RWPE2 (cell line): ENCODE measurements around the gene POC1B.

Experiments used
- ATAC-seq: fragments of 200-7000 bp; cut with Tn5 transposase; 3 replicates; pipeline ENCODE4 v1.9.1; 2021; ENCODE audit warnings: low read depth
- DNase-seq: peaks from one replicate; pipeline ENCODE4 v3.0.0-alpha.2; 2020; ENCODE audit warnings: low spot score
- H3K27ac ChIP-seq: fragments of 450-650 bp; 2 replicates; pipeline ENCODE4 v1.5.1; 2017; ENCODE audit warnings: mild to moderate bottlenecking; ENCODE audit not compliant: poor library complexity, severe bottlenecking
- H3K27me3 ChIP-seq: fragments of 250-450 bp; sonication (Bioruptor Pico); 2 replicates; pipeline ENCODE4 v1.5.1; 2021; ENCODE audit warnings: mild to moderate bottlenecking, moderate library complexity; ENCODE audit not compliant: insufficient read depth, poor library complexity, severe bottlenecking
- H3K36me3 ChIP-seq: fragments of 250-450 bp; sonication (Bioruptor Pico); 2 replicates; pipeline ENCODE4 v1.5.1; 2020; ENCODE audit warnings: low read depth, mild to moderate bottlenecking, moderate library complexity
- H3K4me1 ChIP-seq: fragments of 250-450 bp; sonication (Bioruptor Pico); 2 replicates; pipeline ENCODE4 v1.5.1; 2021; ENCODE audit warnings: mild to moderate bottlenecking, moderate library complexity; ENCODE audit not compliant: insufficient read depth, poor library complexity, severe bottlenecking
- H3K4me3 ChIP-seq: fragments of 250-450 bp; sonication (Bioruptor Pico); 2 replicates; pipeline ENCODE4 v1.5.1; 2021; ENCODE audit warnings: mild to moderate bottlenecking, moderate library complexity; ENCODE audit not compliant: severe bottlenecking
- H3K9me3 ChIP-seq: fragments of 250-450 bp; sonication (Bioruptor Pico); 2 replicates; pipeline ENCODE4 v1.5.1; 2021; ENCODE audit warnings: mild to moderate bottlenecking, moderate library complexity; ENCODE audit not compliant: severe bottlenecking
- TF ChIP-seq, protein P1 (sequence below): fragments of 450-650 bp; IDR thresholded peaks from one replicate; pipeline ENCODE4 v1.5.1; 2017; ENCODE audit warnings: mild to moderate bottlenecking, moderate library complexity; ENCODE audit not compliant: poor library complexity, severe bottlenecking

Gene POC1B

DNA sequence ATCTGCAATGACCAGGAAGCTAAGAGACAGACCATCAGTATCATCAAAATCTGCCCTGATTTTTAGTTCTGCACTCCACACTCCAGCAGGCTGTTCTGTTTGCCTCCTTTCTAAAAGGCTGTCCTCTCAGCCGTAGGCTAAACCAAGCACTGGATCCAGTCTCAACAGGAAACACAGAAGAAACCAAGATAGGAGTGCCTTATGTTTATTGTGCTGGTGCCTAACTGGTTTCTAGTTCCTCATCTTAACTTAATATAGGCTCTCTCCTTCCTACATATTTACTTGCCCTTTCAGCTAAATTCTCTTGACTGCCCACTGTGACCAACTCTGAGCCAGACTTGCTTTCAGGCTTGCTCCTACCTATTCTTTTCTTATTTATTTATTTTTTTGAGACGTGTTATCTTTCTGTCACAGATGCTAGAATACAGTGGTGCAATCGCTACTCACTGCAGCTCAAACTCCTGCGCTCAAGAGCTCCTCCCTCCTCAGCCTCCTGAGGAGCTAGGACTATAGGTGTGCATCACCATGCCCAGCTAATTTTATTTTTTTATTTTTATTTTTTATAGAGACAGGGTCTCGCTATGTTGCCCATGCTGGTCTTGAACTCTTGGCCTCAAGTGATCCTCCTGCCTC lies 32.1 kb downstream of the POC1B start:
- ATAC-seq, result no peak

DNA sequence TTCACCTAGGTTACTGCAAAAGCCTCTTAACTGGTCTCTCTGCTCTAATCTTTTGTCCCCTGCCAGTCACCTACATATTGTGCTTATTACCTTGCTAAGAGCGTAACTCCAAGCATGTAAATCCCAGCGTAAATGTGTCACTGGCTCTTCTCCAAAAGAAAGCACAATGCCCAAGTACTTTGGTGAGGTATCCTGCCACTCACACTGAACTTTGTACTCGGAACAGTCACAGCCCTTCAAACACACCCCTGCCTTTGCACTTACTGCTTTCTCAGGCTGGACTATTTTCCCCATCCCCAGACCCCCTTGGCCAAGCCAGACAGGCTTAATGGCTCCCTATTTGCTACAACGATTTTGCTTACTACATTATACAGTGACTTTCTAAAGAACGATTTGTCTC lies 33.0 kb downstream of the POC1B start:
- H3K4me3 ChIP-seq, result no peak overlapping the region
- peaks cover 11% of the 10 kb centered on the region for H3K36me3 ChIP-seq
- H3K9me3 ChIP-seq, result no peaks in the 10 kb centered on the region
- no peaks in the 10 kb centered on the region for H3K4me1 ChIP-seq
- ATAC-seq (no peak), DNase-seq (no peak)
- TF ChIP-seq, protein P1, sequence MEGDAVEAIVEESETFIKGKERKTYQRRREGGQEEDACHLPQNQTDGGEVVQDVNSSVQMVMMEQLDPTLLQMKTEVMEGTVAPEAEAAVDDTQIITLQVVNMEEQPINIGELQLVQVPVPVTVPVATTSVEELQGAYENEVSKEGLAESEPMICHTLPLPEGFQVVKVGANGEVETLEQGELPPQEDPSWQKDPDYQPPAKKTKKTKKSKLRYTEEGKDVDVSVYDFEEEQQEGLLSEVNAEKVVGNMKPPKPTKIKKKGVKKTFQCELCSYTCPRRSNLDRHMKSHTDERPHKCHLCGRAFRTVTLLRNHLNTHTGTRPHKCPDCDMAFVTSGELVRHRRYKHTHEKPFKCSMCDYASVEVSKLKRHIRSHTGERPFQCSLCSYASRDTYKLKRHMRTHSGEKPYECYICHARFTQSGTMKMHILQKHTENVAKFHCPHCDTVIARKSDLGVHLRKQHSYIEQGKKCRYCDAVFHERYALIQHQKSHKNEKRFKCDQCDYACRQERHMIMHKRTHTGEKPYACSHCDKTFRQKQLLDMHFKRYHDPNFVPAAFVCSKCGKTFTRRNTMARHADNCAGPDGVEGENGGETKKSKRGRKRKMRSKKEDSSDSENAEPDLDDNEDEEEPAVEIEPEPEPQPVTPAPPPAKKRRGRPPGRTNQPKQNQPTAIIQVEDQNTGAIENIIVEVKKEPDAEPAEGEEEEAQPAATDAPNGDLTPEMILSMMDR, result no peak
- no peaks in the 10 kb centered on the region for H3K27me3 ChIP-seq
- H3K27ac ChIP-seq, result no peak overlapping the region

More for the DNA sequence above, 32.1 kb downstream of the POC1B start:
- Histone ChIP-seq H3K36me3 (peaks cover 11% of the 10 kb centered on the region), H3K4me1 (no peaks in the 10 kb centered on the region), H3K9me3 (no peaks in the 10 kb centered on the region), H3K27ac (no peak overlapping the region), H3K27me3 (no peaks in the 10 kb centered on the region), H3K4me3 (no peak overlapping the region)
- no peak for DNase-seq
- TF ChIP-seq, protein P1, result no peak

DNA sequence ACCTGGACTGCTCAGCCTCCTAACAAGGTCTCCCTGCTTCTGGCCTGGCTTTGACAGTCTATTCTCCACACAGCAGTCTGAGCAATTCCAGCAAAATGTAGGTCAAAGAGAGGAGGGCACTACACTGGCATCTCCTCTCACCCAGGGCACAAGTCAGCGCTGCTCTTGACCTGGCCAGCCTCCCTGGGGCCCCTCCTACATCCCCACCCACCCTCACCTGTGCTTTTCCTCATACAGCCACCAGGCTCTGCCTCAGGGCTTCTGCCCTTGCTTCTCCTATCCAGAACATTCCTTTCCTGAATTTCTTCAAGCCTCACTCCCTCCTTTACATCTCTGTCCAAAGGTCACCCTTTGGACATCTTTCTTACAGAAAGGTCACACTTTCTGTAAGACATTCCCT lies 34.9 kb downstream of the POC1B start:
- Histone ChIP-seq H3K27me3 (no peaks in the 10 kb centered on the region), H3K4me3 (no peak overlapping the region), H3K9me3 (no peaks in the 10 kb centered on the region), H3K27ac (no peak overlapping the region), H3K36me3 (peaks cover 3% of the 10 kb centered on the region), H3K4me1 (no peaks in the 10 kb centered on the region)
- TF ChIP-seq, protein P1, result no peak
- DNase-seq (no peak), ATAC-seq (no peak)

DNA sequence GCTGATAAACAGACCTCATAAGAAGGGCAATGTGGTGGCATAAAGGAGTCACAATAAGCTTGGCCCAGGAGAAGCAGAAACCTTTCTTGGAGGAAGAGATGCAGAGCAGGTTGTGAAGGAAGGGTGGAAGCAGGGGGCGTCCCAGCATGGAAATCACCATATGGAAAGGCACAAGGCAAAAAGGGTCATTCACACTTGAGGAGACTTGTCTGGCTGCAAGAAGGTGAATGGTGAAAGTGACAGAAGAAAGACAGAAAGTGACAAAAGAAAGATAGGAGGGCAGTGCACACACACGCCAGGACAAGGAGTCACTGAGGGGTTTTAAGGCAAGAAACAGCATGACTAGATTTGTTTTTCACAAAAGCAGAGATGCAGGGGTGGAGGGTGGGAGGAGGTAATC lies 39.6 kb downstream of the POC1B start:
- DNase-seq (no peak), ATAC-seq (no peak)
- H3K27ac ChIP-seq, result no peak overlapping the region
- no peaks in the 10 kb centered on the region for H3K27me3 ChIP-seq
- TF ChIP-seq, protein P1, result no peak
- H3K4me3 ChIP-seq, result no peak overlapping the region
- no peaks in the 10 kb centered on the region for H3K9me3 ChIP-seq
- no peaks in the 10 kb centered on the region for H3K4me1 ChIP-seq
- H3K36me3 ChIP-seq, result peaks cover 4% of the 10 kb centered on the region; the same call in 1 of the 2 replicates

DNA sequence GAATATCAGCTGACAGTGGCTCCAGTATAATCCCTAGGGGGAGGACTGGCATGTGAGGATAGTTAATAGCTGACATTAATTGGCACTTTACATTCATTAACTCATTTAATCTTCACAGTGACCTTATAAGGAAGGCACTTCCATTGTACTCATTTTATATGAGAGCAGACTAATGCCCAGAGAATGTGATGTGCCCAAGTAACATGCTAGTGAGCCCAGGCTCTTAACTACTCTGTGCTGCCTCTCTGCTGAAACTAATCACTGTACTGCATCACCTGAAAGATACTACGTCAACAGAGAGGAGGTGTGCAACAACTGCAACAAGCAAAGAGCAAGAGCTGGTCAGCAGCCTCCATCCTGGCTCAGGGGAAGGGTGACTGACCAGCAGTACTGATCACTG lies 41.4 kb downstream of the POC1B start:
- Histone ChIP-seq H3K27ac (no peak overlapping the region), H3K9me3 (no peaks in the 10 kb centered on the region), H3K4me3 (no peak overlapping the region), H3K4me1 (peaks cover 1% of the 10 kb centered on the region), H3K27me3 (no peaks in the 10 kb centered on the region), H3K36me3 (peaks cover 5% of the 10 kb centered on the region)
- DNase-seq (no peak), ATAC-seq (peak; percentile 44; the same call in 1 of the 3 replicates)
- TF ChIP-seq, protein P1, result no peak
